ENCODE measurements around the gene TMEM98. TPM values are rescaled to one million over a fixed set of nuclear protein-coding genes. Genes with fewer than 3 reads are reported as not detected.

Gene TMEM98
- total and polyA plus RNA-seq, 2 of the 4 experiments (the other 2 are of a cell fraction) = 173 to 195 TPM

DNA sequence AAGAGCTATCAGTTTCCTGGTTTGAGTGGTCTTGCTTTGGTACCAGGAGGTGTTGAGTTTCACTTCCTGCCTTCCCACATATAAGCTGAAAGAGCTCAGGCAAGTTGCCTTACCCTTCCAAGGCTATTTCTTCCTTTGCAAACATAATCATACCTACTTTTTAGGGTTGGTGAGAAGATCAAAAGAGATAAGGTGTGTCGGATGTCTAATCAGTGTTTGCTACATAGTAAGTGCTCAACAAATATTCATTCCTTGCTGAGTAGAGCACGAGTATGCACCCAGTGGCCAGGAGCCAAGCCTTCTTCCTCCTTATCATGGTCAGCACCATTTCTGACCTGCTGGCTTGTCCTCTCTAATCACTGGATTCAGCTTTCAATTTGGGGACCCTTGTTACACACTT, 12.7 kb upstream of the TMEM98 start:
- Histone ChIP-seq H2BK20ac (ENCODE audit: low read depth, low read length) (no peak overlapping the region), H3K79me1 (ENCODE audit: low read depth in 1 of 2, low read length in 2 of 2) (no peaks in the 10 kb centered on the region), H3K4me1 (ENCODE audit: control insufficient read depth, insufficient read depth, low read length) (peaks cover 4% of the 10 kb centered on the region; the same call in 1 of the 2 replicates), H3K18ac (ENCODE audit: low read depth, low read length) (no peak overlapping the region), H2AFZ (replicated peaks; ENCODE audit: low read length, poor library complexity) (no peak overlapping the region), H4K5ac (ENCODE audit: low read depth, low read length) (no peak overlapping the region), H3K4ac (ENCODE audit: low read depth, low read length) (no peak overlapping the region), H2BK120ac (ENCODE audit: low read depth, low read length) (no peak overlapping the region), H3K14ac (replicated peaks; ENCODE audit: low read depth, low read length) (no peak overlapping the region), H3K27me3 (ENCODE audit: control insufficient read depth, insufficient read depth, low read length) (peaks cover 5% of the 10 kb centered on the region; the same call in 1 of the 2 replicates), H4K20me1 (ENCODE audit: insufficient read depth, low read length) (no peaks in the 10 kb centered on the region), H3K23ac (ENCODE audit: low read depth, low read length) (no peak overlapping the region), H3K4me2 (ENCODE audit: low read depth, low read length) (no peak overlapping the region), H4K8ac (ENCODE audit: low read depth in 2 of 2, low read length in 2 of 2) (no peak overlapping the region), H4K91ac (ENCODE audit: insufficient read depth, low read depth, low read length) (no peak overlapping the region), H3K4me3 (ENCODE audit: insufficient read depth, low read depth, low read length) (no peak overlapping the region), H3K9me1 (ENCODE audit: insufficient read depth, low read length) (no peaks in the 10 kb centered on the region), H3K56ac (ENCODE audit: extremely low read depth, insufficient read depth, low read length) (no peak overlapping the region), H3K27ac (ENCODE audit: insufficient read depth, low read length) (no peak overlapping the region), H3K36me3 (ENCODE audit: control insufficient read depth, insufficient read depth, low read length) (no peaks in the 10 kb centered on the region), H3K9me3 (ENCODE audit: control insufficient read depth, insufficient read depth, low read length) (no peaks in the 10 kb centered on the region), H2AK9ac (replicated peaks; ENCODE audit: low read depth, low read length, poor library complexity) (no peak overlapping the region), H2BK15ac (ENCODE audit: low read depth, low read length) (no peak overlapping the region), H2BK5ac (ENCODE audit: low read depth, low read length, poor library complexity, severe bottlenecking) (no peak overlapping the region), H2AK5ac (ENCODE audit: low read depth, low read length) (no peak overlapping the region), H3K9ac (ENCODE audit: low read depth, low read length) (no peak overlapping the region)
- CTCF ChIA-PET = interaction anchor here (0.6 to 1.0 kb wide), 2 partner anchors 38 to 1256 kb away, joined by 3 to 5 read pairs; no protein-coding TSS in a partner anchor
- ATAC-seq (ENCODE audit: low read depth) (no peak), DNase-seq (no peak)
- no CpG with 5 or more reads among the region's 2 CpGs for WGBS, 2 experiments (ENCODE audit: extremely low coverage in 2 of 2, insufficient read length in 1 of 2)
- no TSS peak for BruUV-seq (replicated peaks)
- TF ChIP-seq MAZ (IDR thresholded peaks at IDR 0.05; ENCODE audit: borderline replicate concordance, low read depth, low read length) (no peak), POLR2A (IDR thresholded peaks at IDR 0.05; ENCODE audit: low read depth, low read length) (no peak), BHLHE40 (IDR thresholded peaks at IDR 0.05; ENCODE audit: low read depth, low read length) (no peak)
- in situ Hi-C loops (cut with MboI; ENCODE audit: low sequenced_read_pairs) = loop anchor here (25.0 kb wide), 1 partner anchor 128 kb away; no protein-coding TSS in a partner anchor
- dilution Hi-C loops (cut with HindIII; ENCODE audit: low sequenced_read_pairs, unreplicated experiment) = no loop called here
- POLR2A ChIA-PET (ENCODE audit: unreplicated experiment) = no interaction called here
- intact Hi-C loops (cut with micrococcal nuclease) = no loop called here

Data from IMR-90 (cell line).